Non-pigmented ciliary epithelial cell (primary cell): ENCODE results near the gene SSBP3.
"Not testable (repeated sequence)": the region's sequence is repeated elsewhere in the genome, so short reads cannot be mapped to it uniquely, and the experiment has no call there.

ENCODE experiments used
- DNase-seq: peaks from one replicate; pipeline ENCODE4 v3.0.0-alpha.2; 2010; ENCODE audit warnings: low read depth

The SSBP3 gene

DNA sequence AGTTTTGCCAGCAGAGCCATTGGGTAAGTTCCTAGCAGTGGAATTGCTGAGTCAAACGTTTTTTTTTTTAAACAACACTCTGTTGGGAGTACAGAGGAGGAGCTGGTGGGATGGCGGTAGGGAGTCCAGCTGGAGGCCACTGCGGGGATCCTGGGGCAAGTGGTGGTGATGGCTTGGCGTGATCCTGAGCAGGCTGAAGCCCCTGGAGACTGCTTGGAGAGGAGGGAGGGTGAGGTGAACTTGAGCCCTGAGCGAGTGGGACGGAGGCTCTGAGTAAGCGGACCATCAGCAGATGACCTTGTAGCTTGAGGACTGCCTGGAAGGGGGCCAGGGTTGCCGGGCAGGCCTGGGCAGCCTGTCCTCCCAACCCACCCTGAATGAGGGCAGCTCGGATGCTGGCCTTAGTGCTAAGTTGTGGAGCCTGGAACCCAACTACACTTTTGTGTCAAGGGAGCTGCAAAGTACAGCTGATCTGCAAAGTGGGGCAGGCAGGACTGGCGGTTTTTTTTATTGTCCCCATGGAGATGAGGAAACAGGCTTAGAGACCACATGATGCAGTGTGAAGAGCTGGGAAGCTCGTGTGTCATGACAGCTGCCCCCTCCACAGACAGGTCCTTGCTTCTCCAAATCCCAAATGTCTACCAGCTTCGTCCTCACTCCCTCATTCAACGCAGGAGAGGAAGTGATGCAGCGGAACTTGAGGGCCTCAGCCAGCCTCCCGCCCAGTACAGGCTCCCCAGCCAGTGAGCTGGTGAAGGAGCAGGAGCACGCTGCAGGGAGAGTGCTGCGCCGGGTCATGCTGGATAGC lies 186.0 kb downstream of the SSBP3 start:
- DNase-seq = no peak

GRCh38 chr1:54219688-54220003 lies 186.5 kb downstream of the SSBP3 start:
- no peak for DNase-seq

DNA sequence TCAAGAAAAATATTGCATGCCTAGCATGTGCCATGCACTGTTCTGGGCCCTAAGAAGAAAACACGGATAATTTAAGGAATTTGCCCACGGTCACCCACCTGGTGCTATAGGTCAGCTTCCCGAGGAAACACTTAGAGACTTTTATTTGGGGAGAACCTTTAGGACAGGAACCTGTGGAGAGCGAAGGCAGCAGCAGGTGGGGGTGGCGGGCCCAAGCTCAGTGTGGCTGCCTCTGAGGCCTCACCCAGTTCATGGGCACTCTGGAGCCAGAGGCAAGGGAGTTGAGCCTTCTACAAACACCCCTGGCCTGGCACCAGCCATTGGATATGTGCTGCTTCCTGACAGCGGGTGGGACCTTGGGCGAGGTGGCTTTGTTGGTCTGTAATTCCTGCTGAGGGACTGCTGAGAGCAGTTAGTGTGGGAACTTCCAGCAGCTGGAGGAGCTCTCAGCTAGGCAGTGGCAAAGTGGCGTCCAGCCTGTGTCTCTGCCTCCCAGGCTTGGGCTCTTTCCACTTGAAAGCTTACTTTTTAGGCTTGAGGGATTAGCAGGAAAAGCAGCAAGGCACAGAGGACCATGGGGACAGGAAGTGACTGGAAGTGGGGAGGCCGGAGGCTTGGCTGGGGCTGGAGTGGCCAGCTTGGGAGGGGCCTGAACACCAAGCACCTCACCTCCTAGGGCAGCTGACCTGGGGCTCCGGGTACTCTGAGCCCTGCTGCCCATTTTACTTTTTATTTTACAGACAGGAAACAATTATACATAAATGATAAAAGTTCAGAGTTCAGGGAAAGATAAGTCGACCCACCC lies 187.1 kb downstream of the SSBP3 start:
- DNase-seq = no peak

DNA sequence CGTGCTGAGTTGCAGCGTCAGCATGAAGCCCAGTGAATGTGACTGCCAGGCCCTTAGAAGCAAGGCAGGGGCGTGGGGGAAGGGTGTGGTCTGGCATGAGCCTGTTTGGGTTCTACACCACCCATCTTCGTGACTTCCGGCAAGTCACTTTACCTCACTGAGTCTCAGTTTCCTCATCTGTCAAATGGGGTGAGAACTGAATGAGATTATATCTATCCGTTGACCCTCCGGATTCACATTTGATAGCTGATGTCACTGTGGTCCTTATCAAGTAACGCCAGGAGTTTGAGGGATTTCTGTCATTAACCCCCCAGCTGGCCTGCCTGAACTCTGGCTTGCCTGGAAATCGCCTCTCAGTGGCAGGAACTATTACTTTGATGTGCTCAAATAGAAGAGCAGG lies 190.7 kb downstream of the SSBP3 start:
- no peak for DNase-seq

DNA sequence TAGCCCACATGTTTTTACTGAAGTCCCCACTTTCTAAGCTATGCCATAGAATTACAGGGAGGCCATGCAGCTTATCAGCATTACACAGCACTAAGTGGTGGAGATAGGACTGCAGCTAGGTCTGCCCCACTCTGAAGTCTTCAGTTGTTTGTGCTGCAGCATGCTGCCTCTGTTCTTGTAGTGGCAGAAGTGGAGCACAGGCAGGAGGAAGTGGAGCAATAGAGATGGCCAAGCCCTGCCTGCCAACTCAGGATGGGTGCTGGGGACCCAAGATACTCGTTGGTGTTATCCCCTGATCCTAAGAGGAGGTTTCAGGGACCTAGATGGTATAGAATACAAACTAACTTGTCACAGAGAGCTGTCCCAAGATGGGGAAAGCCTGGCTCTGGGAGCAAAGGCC lies 193.3 kb downstream of the SSBP3 start:
- DNase-seq = no peak

DNA sequence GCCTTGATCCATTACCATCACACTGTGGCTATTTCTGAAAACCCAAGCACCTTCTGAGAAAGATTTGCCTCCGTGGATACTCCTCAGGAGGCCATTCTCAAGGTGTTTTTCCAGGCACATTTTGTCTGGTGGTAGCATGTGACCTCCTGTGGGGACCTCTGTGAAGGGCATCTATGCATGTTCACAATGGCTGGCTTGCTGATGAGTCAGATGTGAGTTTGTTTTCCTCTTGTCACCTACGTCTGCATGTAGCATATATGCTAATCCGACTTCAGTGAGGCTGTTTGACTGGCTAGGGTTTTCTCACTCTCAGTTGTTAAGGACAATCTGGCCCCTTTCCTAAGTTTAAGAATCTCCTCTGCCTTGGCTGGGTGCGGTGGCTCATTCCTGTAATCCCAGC lies 198.3 kb downstream of the SSBP3 start:
- not testable (repeated sequence) for DNase-seq

DNA sequence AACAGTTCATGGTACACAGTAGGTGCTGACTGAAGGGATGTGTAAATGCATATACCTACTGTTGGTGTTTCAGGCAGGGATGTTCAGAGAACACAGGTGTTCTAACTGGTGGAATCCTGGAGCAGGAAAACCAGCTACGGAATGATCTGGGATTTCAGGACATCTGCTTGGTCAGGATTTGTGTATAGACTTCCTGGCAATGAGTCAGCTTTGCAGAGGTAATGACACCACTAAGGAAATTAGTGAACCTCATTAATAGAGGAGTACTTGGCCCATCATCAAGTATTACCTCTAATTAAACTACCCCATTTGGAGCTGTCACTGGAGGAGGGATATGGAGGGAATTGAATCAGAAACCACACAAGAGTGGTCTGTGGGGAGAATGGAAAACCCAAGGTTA lies 198.9 kb downstream of the SSBP3 start:
- no peak for DNase-seq

DNA sequence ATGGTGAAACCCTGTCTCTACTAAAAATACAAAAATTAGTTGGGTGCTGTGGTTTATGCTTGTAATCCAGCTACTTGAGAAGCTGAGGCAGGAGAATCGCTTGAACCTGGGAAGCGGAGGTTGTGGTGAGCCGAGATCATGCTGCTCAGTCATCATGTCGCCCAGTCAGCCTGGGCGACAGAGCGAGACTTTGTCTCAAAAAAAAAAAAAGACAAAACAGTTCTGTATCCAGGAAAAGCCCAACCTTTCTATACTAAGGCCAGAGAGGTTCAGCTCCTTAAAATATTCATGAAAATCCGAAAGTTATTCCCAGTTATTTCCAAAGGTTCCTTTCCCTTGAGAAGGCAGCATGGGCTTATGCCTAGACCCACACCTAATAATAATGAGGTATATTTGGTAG lies 202.0 kb downstream of the SSBP3 start:
- no peak for DNase-seq

GRCh38 chr1:54200519-54200997 lies 205.6 kb downstream of the SSBP3 start:
- DNase-seq = no peak

GRCh38 chr1:54199765-54200518 lies 206.3 kb downstream of the SSBP3 start, which contains the start of the genes CYB5RL and MRPL37:
Gene CYB5RL (minus strand): TSS chr1:54200030. CDS start chr1:54195616, 4,414 bp downstream.
Gene MRPL37 (plus strand): TSS chr1:54200167. CDS start chr1:54200244, 77 bp downstream.
- DNase-seq = peak; percentile 87

GRCh38 chr1:54199151-54199764 lies 206.9 kb downstream of the SSBP3 start:
- DNase-seq = no peak

DNA sequence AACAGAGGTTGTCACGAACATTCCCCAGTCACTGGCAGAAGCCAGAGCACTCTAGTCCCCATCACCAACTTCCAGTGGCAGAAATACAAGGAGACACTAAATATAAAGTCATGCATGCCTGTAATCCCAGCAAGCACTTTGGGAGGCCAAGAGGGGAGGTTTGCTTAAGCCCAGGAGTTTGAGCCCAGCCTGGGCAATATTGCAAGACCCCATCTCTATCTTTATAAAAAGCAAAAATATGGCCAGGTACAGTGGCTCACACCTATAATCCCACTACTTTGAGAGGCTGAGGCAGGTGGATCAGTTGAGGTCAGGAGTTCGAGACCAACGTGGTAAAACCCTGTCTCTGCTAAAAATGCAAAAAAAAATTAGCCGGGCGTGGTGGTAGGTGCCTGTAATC lies 212.7 kb downstream of the SSBP3 start:
- no peak for DNase-seq

- DNase-seq = no peak
Observed at GRCh38 chr1:54191525-54191924, 214.7 kb downstream of the SSBP3 start.

GRCh38 chr1:54190526-54190925 lies 215.7 kb downstream of the SSBP3 start:
- no peak for DNase-seq

GRCh38 chr1:54188291-54188690 lies 217.9 kb downstream of the SSBP3 start:
- DNase-seq = no peak

DNA sequence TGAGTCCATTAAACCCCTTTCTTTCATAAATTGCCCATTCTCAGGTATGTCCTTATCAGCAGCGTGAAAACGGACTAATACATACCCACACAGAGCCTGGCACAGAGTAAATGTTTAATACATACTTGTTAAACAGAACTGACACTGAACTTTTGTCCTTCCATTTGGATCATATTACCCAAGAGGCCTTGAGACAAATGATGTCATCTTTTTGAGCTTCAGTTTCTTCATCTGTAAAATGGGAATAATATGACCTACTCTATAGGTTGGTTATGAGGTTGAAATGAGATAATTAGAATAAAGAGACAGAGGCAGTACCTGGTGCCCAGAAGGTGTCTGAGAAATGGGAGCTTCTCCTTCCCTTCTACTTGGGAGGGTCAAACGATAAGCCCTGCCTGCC lies 220.1 kb downstream of the SSBP3 start:
- DNase-seq = no peak

DNA sequence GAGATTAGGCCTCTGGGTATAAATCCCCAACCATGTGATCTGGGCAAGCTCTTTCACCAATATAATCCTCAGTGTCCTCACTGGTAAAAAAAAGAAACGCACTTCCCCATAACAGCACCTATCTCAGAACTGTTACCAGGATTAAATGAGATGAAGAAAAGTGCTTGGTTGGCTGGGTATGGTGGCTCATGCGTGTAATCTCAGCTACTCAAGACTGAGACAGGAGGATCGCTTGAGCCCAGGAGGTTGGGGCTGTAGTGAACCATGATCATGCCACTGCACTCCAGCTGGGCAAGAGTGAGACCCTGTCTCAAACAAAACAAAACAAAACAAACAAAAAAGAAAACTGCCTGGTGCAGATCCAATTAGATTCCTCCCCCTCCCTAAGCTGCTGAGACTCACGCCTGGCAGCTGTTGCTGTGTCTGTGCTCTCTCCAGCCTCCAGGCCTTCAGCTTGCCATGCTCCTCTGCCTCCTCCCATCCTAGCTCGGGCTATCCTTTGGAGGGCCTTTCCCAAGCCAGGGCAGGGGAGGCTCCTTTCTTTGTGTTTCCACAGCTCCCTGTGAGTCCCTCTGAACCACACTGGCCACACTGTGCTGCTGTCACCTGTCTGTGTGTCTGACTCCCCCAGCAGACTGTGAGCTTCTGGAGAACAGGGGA lies 225.4 kb downstream of the SSBP3 start:
- no peak for DNase-seq

DNA sequence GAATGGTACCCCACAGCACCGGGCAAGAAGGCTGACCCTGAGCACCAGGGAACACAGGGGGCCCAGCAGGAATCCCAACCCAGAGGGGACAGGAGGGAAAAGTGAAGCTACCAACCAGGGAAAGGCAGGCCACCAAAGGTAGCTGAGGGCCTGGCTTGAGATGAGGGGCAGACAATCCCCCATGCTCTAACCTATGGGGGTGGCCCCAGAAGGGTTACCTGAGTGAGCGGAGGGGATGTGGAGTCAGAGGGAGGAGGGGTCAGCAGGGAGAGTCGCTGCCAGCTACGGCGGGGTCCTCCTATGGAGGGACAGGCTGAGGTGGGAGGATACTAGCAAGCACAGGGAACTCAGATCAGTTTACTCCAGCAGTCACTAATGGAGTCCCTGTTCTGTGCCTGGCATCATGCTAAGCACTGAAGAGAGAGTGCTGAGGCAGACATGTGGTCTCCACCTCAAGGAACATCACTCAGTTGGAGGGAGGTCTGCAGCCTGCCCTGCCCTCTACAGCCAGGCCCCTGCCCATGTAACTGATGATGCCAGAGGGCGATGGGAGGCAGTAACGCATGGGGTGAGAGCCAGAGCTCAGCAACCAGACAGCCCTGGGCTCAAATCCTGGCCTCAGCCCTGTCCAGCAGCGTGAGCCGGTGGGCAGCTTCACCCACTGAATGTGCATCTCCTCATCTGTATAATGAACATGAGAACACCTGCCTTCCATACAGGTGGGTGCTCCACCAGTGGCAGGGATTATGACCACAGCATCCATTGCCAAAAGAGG lies 227.7 kb downstream of the SSBP3 start:
- DNase-seq = no peak

DNA sequence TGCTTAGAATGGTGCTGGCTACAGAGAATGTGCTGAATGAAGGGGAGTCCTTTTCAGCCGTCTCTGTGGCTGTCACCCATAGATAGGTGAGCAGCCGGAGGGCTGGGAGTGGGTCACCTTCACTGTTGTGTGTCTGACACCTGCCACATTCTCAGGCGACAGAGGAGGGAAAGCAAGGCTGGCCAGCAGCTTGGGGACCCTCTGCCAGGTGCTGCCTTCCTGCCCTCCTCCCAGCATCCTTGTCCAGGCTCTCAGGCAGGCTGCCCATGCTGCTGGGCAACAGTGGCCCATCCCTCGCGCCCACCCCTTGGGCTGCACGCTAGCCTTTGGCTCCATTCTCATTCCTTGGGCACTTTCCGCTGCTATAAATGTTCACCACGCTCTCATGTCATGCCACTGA lies 228.5 kb downstream of the SSBP3 start:
- no peak for DNase-seq

DNA sequence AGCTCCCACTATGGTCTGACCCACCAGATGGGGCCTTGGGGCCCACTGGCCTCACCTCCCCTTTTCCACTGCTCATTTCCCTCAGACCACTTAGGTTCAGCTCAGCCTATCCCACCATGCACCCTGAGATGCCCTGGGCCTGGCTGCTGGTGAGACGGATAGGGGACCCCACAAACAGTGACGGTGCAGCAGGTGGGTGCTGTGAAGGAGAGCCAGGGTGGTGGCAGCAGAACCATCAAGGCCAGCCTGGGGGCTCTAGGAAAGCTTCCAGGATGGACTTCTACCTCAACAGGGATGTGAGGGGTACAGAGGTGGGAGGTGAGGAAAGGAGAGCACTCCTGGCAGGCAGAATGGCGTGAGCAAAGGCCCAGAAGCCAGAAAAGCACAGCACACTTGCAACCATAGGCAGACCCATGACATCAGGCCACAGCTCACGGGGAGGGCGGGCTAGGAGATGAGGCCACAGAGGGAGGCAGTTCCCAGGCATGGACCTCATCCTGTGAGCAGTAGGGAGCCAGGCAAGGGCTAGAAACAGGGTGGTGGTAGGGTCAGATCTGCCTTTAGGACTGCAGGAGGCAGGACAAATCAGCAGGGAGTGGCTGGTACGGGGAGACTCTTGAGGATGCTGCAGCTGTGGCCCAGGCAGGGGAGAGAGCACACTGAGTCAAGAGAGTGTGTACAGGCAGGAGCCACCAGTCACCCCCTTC lies 229.4 kb downstream of the SSBP3 start:
- DNase-seq = no peak
